ENCODE data around the gene KCNS1.

Gene KCNS1

DNA sequence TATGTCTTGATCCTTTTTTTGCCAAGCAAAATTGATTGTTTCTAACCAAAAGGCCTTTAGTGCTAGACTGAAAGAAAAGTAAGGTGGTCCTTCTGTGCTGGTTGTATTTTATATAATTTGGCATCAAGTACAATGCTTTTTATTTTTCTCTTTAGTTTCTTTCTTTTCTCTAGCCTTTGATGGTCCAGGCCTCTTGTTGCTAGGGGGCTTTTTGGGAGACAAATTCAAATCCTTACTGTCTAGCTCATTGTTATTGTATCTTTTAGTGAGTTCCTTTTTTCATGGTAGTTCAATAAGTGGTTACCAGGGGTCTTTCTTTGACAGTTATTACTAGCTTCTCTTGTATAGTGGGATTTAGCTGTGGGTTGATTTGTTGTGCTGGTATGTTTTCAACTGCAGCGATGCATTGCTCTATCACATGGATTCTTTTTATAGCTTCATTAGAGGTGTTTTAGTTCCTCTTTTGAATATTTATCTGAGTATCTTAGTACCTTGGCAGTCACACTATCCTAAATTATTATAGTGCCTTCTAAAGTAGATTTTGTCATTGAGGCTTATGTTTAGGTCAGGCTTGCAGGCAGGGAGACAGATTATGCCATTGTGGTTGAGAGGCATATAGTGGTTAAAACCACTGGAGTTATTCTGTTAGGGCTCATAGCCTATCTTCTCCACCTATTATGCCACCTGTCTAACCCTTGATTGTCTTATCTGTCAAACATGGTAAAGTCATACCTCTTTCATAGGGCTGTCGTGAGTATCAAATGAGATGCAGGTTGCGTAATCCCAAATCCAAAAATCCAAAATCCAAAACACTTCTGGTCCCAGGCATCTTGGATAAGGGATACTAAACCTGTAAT is 49.5 kb downstream of the KCNS1 start:
- DNase-seq (ENCODE audit: low read depth in 2 of 2) = no peak

GRCh38 chr20:45049904-45050471 is 50.9 kb downstream of the KCNS1 start:
- no peak for DNase-seq (ENCODE audit: low read depth in 2 of 2)

- no peak for DNase-seq (ENCODE audit: low read depth in 2 of 2)
These were observed 51.5 kb downstream of the KCNS1 start for GRCh38 chr20:45049438-45049837.

DNA sequence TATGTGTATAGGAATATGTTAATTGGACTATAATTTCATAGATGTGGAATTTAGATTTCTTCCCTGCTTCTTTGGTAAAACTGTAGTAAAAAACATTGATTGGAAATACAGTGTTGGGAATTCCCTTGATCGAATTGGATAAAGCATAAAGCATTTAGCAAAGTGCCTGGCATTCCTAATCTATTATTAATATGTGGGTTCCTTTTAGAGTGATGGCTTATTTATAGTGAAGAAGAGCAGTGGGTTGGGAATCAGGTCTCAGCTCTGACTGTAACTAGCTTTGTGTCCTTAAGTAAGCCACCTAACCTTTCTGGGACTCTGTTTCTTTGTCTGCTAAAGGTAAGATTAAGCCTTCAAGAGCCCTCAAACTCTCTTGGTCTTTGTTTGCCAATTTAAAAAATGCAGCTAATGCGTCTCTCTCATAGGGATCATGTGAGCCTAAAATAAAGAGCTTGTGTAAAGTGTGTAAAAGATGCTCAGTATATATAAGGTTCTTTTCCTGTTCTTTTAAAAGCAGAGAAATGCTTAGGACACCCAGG is 53.3 kb downstream of the KCNS1 start:
- DNase-seq (ENCODE audit: low read depth in 2 of 2) = no peak

GRCh38 chr20:45044601-45045000 is 56.3 kb downstream of the KCNS1 start:
- DNase-seq (ENCODE audit: low read depth in 2 of 2) = no peak

DNA sequence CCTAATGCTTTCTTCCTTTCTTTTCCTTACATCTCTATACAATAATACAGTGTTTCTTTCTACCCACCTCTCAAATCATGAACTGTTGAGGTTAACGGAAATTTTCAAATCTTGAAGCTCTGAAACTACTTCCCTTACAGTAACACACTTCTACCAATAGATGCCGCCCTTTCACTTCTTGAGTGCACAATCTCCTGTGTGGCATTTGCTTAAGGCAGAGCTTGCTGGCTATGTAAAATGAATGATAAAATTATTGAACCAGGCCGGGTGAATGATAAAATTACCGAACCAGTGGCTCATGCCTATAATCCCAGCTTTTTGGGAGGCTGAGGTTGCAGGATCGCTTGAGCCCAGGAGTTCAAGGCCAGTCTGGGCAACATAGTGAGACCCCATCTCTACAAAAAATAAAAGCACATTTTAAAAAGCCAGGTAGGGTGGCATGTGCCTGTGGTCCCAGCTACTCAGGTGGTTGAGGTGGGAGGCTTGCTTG is 56.8 kb downstream of the KCNS1 start:
- DNase-seq (ENCODE audit: low read depth in 2 of 2) = peak in 1 of 2 donors; percentile 35

- no peak for DNase-seq (ENCODE audit: low read depth in 2 of 2)
These were observed 57.9 kb downstream of the KCNS1 start for GRCh38 chr20:45042978-45043377.

Data from activated CD4-positive, alpha-beta T cell treated with anti-CD3 and anti-CD28 coated beads for 24 hours (primary cell).